ENCODE measurements around the gene GGCT.

The GGCT gene

DNA sequence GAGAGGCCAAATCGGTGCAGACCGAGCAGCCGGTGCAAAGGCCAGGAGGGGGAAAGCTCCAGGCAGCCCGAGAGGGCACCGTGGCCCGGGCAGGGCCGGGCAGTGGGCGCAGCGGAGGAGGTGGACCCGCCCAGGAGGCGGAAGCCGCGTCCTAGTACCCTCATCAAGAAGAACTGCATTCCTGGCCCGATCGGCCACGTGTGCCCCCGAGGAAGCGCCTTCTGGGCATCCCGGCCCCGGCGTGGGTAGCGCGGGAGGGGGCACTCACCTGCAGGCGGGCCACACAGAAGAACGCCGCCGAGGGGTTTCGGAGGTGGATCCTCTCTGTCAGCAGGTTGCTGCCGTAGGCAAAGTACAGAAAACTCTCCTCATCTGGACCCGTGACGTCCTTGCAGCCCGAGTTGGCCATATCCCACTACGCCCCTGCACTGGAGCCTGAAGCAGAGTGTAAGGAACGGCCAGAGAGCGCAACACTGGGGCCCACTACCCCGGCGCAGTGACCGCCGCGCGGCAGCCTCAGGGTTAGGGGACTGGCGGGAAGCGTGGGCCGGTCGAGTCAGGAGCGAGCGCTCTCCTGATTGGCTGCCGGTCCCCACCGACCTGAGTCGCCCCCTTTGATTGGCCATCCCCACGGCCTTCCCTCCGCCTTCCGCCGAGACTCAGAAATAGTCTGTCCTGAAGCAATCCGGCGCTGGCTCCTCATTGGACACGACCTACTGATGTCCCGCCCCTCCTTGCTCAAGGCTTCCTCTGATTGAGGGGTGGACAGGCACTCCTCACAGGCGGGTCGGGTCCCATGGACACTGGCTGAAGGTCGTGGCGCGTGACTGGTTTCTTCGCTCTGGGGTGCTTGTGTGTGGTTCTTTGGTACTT, at the start of gene GGCT (continued):
- TF ChIP-seq, protein P1, sequence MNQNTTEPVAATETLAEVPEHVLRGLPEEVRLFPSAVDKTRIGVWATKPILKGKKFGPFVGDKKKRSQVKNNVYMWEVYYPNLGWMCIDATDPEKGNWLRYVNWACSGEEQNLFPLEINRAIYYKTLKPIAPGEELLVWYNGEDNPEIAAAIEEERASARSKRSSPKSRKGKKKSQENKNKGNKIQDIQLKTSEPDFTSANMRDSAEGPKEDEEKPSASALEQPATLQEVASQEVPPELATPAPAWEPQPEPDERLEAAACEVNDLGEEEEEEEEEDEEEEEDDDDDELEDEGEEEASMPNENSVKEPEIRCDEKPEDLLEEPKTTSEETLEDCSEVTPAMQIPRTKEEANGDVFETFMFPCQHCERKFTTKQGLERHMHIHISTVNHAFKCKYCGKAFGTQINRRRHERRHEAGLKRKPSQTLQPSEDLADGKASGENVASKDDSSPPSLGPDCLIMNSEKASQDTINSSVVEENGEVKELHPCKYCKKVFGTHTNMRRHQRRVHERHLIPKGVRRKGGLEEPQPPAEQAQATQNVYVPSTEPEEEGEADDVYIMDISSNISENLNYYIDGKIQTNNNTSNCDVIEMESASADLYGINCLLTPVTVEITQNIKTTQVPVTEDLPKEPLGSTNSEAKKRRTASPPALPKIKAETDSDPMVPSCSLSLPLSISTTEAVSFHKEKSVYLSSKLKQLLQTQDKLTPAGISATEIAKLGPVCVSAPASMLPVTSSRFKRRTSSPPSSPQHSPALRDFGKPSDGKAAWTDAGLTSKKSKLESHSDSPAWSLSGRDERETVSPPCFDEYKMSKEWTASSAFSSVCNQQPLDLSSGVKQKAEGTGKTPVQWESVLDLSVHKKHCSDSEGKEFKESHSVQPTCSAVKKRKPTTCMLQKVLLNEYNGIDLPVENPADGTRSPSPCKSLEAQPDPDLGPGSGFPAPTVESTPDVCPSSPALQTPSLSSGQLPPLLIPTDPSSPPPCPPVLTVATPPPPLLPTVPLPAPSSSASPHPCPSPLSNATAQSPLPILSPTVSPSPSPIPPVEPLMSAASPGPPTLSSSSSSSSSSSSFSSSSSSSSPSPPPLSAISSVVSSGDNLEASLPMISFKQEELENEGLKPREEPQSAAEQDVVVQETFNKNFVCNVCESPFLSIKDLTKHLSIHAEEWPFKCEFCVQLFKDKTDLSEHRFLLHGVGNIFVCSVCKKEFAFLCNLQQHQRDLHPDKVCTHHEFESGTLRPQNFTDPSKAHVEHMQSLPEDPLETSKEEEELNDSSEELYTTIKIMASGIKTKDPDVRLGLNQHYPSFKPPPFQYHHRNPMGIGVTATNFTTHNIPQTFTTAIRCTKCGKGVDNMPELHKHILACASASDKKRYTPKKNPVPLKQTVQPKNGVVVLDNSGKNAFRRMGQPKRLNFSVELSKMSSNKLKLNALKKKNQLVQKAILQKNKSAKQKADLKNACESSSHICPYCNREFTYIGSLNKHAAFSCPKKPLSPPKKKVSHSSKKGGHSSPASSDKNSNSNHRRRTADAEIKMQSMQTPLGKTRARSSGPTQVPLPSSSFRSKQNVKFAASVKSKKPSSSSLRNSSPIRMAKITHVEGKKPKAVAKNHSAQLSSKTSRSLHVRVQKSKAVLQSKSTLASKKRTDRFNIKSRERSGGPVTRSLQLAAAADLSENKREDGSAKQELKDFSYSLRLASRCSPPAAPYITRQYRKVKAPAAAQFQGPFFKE (tag by site-specific recombination; IDR thresholded peaks at IDR 0.05; ENCODE audit: borderline replicate concordance): no peak
- TF ChIP-seq ZNF175 (tag by site-specific recombination; IDR thresholded peaks at IDR 0.05) (no peak), ZNF354C (tag by site-specific recombination; IDR thresholded peaks at IDR 0.05; ENCODE audit: borderline replicate concordance, low read depth) (no peak), ZBTB21 (tag by site-specific recombination; IDR thresholded peaks at IDR 0.05) (no peak), HOXA7 (CRISPR knock-in tag; IDR thresholded peaks at IDR 0.05; ENCODE audit: borderline replicate concordance) (no peak), KLF8 (tag by site-specific recombination; IDR thresholded peaks at IDR 0.05) (peak; percentile 55; the same call in 1 of the 2 replicates), ZEB2 (tag by site-specific recombination; IDR thresholded peaks at IDR 0.05) (no peak), ZNF544 (tag by site-specific recombination; IDR thresholded peaks at IDR 0.05) (no peak), ZNF501 (tag by site-specific recombination; IDR thresholded peaks at IDR 0.05) (peak; percentile 52; the same call in 1 of the 2 replicates), ZNF610 (tag by site-specific recombination; IDR thresholded peaks at IDR 0.05; ENCODE audit: borderline replicate concordance) (no peak), ZNF747 (tag by site-specific recombination; IDR thresholded peaks at IDR 0.05) (no peak), ZSCAN16 (tag by site-specific recombination; IDR thresholded peaks at IDR 0.05) (no peak), ZBTB48 (tag by site-specific recombination; IDR thresholded peaks at IDR 0.05) (peak; percentile 65), ZNF223 (tag by site-specific recombination; IDR thresholded peaks at IDR 0.05) (no peak), ZFP41 (tag by site-specific recombination; IDR thresholded peaks at IDR 0.05; ENCODE audit: borderline replicate concordance) (no peak), ZNF792 (tag by site-specific recombination; IDR thresholded peaks at IDR 0.05) (no peak), SP3 (tag by site-specific recombination; IDR thresholded peaks at IDR 0.05) (peak; percentile 49; the same call in 1 of the 2 replicates), OSR2 (tag by site-specific recombination; IDR thresholded peaks at IDR 0.05) (no peak), ZNF350 (tag by site-specific recombination; IDR thresholded peaks at IDR 0.05) (no peak), ZNF423 (tag by site-specific recombination; IDR thresholded peaks at IDR 0.05) (no peak)
- TF ChIP-seq, protein P2, sequence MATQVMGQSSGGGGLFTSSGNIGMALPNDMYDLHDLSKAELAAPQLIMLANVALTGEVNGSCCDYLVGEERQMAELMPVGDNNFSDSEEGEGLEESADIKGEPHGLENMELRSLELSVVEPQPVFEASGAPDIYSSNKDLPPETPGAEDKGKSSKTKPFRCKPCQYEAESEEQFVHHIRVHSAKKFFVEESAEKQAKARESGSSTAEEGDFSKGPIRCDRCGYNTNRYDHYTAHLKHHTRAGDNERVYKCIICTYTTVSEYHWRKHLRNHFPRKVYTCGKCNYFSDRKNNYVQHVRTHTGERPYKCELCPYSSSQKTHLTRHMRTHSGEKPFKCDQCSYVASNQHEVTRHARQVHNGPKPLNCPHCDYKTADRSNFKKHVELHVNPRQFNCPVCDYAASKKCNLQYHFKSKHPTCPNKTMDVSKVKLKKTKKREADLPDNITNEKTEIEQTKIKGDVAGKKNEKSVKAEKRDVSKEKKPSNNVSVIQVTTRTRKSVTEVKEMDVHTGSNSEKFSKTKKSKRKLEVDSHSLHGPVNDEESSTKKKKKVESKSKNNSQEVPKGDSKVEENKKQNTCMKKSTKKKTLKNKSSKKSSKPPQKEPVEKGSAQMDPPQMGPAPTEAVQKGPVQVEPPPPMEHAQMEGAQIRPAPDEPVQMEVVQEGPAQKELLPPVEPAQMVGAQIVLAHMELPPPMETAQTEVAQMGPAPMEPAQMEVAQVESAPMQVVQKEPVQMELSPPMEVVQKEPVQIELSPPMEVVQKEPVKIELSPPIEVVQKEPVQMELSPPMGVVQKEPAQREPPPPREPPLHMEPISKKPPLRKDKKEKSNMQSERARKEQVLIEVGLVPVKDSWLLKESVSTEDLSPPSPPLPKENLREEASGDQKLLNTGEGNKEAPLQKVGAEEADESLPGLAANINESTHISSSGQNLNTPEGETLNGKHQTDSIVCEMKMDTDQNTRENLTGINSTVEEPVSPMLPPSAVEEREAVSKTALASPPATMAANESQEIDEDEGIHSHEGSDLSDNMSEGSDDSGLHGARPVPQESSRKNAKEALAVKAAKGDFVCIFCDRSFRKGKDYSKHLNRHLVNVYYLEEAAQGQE (tag by site-specific recombination; IDR thresholded peaks at IDR 0.05): no peak
- TF ChIP-seq, protein P3, sequence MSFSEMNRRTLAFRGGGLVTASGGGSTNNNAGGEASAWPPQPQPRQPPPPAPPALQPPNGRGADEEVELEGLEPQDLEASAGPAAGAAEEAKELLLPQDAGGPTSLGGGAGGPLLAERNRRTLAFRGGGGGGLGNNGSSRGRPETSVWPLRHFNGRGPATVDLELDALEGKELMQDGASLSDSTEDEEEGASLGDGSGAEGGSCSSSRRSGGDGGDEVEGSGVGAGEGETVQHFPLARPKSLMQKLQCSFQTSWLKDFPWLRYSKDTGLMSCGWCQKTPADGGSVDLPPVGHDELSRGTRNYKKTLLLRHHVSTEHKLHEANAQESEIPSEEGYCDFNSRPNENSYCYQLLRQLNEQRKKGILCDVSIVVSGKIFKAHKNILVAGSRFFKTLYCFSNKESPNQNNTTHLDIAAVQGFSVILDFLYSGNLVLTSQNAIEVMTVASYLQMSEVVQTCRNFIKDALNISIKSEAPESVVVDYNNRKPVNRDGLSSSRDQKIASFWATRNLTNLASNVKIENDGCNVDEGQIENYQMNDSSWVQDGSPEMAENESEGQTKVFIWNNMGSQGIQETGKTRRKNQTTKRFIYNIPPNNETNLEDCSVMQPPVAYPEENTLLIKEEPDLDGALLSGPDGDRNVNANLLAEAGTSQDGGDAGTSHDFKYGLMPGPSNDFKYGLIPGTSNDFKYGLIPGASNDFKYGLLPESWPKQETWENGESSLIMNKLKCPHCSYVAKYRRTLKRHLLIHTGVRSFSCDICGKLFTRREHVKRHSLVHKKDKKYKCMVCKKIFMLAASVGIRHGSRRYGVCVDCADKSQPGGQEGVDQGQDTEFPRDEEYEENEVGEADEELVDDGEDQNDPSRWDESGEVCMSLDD (tag by site-specific recombination; IDR thresholded peaks at IDR 0.05): no peak
- TF ChIP-seq, protein P4, sequence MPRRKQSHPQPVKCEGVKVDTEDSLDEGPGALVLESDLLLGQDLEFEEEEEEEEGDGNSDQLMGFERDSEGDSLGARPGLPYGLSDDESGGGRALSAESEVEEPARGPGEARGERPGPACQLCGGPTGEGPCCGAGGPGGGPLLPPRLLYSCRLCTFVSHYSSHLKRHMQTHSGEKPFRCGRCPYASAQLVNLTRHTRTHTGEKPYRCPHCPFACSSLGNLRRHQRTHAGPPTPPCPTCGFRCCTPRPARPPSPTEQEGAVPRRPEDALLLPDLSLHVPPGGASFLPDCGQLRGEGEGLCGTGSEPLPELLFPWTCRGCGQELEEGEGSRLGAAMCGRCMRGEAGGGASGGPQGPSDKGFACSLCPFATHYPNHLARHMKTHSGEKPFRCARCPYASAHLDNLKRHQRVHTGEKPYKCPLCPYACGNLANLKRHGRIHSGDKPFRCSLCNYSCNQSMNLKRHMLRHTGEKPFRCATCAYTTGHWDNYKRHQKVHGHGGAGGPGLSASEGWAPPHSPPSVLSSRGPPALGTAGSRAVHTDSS (tag by site-specific recombination; IDR thresholded peaks at IDR 0.05): no peak
- TF ChIP-seq, protein P5, sequence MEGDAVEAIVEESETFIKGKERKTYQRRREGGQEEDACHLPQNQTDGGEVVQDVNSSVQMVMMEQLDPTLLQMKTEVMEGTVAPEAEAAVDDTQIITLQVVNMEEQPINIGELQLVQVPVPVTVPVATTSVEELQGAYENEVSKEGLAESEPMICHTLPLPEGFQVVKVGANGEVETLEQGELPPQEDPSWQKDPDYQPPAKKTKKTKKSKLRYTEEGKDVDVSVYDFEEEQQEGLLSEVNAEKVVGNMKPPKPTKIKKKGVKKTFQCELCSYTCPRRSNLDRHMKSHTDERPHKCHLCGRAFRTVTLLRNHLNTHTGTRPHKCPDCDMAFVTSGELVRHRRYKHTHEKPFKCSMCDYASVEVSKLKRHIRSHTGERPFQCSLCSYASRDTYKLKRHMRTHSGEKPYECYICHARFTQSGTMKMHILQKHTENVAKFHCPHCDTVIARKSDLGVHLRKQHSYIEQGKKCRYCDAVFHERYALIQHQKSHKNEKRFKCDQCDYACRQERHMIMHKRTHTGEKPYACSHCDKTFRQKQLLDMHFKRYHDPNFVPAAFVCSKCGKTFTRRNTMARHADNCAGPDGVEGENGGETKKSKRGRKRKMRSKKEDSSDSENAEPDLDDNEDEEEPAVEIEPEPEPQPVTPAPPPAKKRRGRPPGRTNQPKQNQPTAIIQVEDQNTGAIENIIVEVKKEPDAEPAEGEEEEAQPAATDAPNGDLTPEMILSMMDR (tag by site-specific recombination; IDR thresholded peaks at IDR 0.05): no peak
